ACHN (cell line): Measurements from ENCODE around the gene ZC3H15.
A peak's percentile ranks its signal among the peaks of the same experiment; 100 is the strongest.
"Not testable (repeated sequence)": the region's sequence is repeated elsewhere in the genome, so short reads cannot be mapped to it uniquely, and the experiment has no call there.

Source experiments
- DNase-seq: peaks from one replicate; pipeline ENCODE4 v3.0.0-alpha.2; 2015
- in situ Hi-C: cut with HindIII; loops from 2 replicates; pipeline ENCODE4 v1.10.0; 2017; ENCODE audit warnings: low sequenced_read_pairs, low pct_ligation_motif_present, low pct_unique_long_range_greater_than_20kb

ZC3H15 gene

GRCh38 chr2:186485576-186485870, 537 bp upstream of the ZC3H15 start:
- in situ Hi-C loops = no loop called here
- DNase-seq = no peak

DNA sequence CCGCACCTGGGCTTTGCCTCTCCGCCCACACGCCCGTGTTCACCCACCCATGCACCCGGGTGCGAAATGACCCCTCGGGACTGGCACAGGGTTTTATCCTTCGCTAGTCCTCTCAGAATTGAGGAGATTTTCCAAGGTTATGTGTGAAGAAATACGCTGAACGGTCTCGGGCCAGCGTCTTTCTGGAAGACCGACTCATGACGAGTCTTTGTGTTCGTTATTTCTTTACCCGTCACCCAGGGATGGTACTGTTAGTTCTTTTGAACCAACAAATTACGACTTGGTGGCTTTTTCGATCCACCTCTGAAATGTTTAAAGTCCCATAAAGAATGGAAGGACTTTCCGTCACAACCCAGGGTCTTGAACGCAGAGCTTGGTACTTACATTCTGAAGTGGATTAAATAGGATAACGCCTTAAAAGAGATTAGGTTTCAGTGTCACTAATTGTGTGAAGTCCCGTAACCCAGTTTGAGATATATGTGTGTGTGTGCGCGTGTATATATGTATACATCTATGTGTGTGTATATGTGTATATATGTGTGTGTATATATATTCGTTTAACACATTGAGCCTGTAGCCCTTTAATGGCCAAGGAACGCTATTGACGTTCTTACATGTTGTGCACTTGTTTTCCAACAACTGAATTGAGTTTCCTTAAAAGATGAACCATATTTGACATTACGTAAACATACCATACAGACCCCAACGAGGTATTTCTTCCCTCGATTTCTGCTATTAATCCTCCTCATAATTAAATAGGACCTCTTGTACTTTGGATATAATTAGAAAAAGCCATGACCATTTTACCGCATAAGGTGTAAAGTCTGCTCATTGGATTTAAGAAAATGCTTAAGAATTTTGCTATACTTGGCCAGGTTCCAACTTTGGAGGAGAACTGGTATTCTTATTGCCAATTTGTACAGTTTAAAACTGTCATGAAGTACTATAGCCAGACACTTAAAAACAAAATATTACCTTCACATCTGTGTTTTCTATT, 889 bp downstream of the ZC3H15 start:
- DNase-seq = peak; percentile 35
- in situ Hi-C loops = no loop called here

DNA sequence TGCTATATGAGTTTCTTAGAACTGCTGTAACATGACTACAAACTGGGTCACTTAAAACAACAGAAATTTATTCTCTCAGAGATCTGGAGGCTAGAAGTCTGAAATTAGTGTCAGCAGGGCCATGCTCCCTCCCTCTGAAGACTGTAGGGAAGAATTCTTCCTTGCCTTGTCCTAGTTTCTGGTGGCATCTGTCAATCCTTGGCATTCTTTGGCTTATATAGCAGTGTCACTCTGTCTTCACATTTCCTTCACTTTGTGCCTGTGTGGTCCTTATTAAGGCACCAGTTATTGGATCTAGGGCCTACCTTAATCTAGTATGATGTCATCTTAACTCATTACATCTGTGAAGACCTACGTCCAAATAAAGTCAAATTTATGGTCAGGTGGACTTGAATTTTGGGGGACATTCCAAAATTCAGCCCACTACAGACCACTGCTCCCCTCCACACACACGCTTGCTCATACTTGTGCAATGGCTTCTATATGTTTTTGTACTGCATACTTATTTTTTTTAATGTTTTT, 7.6 kb downstream of the ZC3H15 start:
- in situ Hi-C loops = no loop called here
- DNase-seq = no peak

GRCh38 chr2:186496401-186496800, 10.3 kb downstream of the ZC3H15 start:
- in situ Hi-C loops = no loop called here
- no peak for DNase-seq

- in situ Hi-C loops = no loop called here
- no peak for DNase-seq
Observed at GRCh38 chr2:186497928-186498327, 11.9 kb downstream of the ZC3H15 start.

- no peak for DNase-seq
- in situ Hi-C loops = no loop called here
Observed at GRCh38 chr2:186498834-186499233, 12.8 kb downstream of the ZC3H15 start.

- peak; percentile 59 for DNase-seq
- in situ Hi-C loops = loop anchor here (25.0 kb wide), 1 partner anchor 133 kb away; no protein-coding TSS in a partner anchor
Observed at GRCh38 chr2:186503827-186504606, 18.0 kb downstream of the ZC3H15 start.

DNA sequence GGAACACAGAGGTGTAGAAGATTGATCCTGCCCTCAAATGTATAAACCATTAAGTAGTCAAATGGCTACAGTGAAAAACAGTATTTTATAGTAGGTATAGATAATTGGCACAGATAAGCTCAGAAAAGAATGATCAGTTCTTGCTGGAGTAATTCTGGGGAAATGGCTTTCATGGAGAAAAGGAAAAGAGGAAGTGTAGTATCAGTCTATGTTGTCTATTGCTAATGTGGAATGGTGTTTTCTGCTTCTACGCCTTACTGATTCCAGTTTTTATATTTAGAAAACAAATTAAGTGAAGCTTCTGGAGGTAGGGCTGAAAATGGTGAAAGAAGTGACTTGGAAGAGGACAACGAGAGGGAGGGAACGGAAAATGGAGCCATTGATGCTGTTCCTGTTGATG, 22.2 kb downstream of the ZC3H15 start:
- no peak for DNase-seq
- in situ Hi-C loops = loop anchor here (25.0 kb wide), 1 partner anchor 129 kb away; no protein-coding TSS in a partner anchor

- no peak for DNase-seq
- in situ Hi-C loops = loop anchor here (25.0 kb wide), 1 partner anchor 122 kb away; no protein-coding TSS in a partner anchor
Observed at GRCh38 chr2:186515376-186515775, 29.3 kb downstream of the ZC3H15 start.

GRCh38 chr2:186516396-186516795, 30.3 kb downstream of the ZC3H15 start:
- in situ Hi-C loops = loop anchor here (25.0 kb wide), 1 partner anchor 121 kb away; no protein-coding TSS in a partner anchor
- no peak for DNase-seq

GRCh38 chr2:186517090-186517489, 31.0 kb downstream of the ZC3H15 start:
- DNase-seq = no peak
- in situ Hi-C loops = loop anchor here (25.0 kb wide), 1 partner anchor 120 kb away; no protein-coding TSS in a partner anchor

- in situ Hi-C loops = loop anchor here (25.0 kb wide), 1 partner anchor 119 kb away; no protein-coding TSS in a partner anchor
Observed at GRCh38 chr2:186518291-186518690, 32.2 kb downstream of the ZC3H15 start.

GRCh38 chr2:186518945-186519344, 32.9 kb downstream of the ZC3H15 start:
- in situ Hi-C loops = loop anchor here (25.0 kb wide), 1 partner anchor 118 kb away; no protein-coding TSS in a partner anchor
- DNase-seq = peak; percentile 59

More at GRCh38 chr2:186518291-186518690, 32.2 kb downstream of the ZC3H15 start:
- DNase-seq = no peak

GRCh38 chr2:186521570-186522153, 35.6 kb downstream of the ZC3H15 start:
- DNase-seq = not testable (repeated sequence)
- in situ Hi-C loops = loop anchor here (25.0 kb wide), 1 partner anchor 116 kb away; no protein-coding TSS in a partner anchor

GRCh38 chr2:186522450-186522849, 36.4 kb downstream of the ZC3H15 start:
- in situ Hi-C loops = loop anchor here (25.0 kb wide), 1 partner anchor 115 kb away; no protein-coding TSS in a partner anchor

DNA sequence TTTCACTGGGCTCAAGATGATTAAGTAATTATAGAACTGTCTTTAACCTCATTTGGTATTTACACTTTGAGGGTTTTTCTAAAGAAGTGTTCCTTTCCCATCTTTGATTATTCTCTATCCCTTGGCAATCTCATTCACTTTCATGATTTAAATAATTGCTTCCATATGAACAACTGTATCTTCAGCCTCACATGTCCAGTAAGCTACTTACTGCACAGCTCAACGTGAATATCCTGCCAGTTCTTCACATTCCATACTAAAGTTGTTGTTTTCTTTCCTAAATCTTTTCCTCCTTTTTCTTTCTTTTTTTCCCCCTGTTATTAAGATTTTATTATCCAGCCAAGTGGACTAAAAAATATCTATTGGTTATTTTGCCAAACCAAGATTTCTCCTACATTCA, 37.7 kb downstream of the ZC3H15 start:
- in situ Hi-C loops = loop anchor here (25.0 kb wide), 1 partner anchor 114 kb away; no protein-coding TSS in a partner anchor
- no peak for DNase-seq

More at GRCh38 chr2:186522450-186522849, 36.4 kb downstream of the ZC3H15 start:
- DNase-seq = no peak

DNA sequence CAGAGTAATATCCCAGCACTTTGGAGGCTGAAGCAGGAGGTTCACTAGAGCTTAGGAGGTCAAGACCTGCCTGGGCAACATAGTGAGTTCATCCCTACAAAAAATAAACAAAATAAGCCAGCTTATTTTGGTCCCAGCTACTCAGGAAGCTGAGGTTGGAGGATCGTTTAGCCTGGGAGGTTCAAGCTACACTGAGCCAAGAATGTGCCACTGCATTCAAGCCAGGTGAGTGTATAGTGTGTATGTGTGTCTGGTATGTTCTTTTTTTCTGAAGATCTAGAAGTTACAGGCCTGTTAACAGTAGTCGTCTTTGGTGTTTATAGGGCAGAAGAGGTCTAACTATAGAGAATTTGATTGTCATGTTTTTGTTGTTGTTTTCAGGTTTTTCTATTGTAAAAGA, 40.2 kb downstream of the ZC3H15 start:
- in situ Hi-C loops = no loop called here
- no peak for DNase-seq

GRCh38 chr2:186530314-186530713, 44.3 kb downstream of the ZC3H15 start:
- DNase-seq = no peak
- in situ Hi-C loops = no loop called here
